Measurements from ENCODE around the gene PRRC2B. TPM values are rescaled to one million over a fixed set of nuclear protein-coding genes. Genes with fewer than 3 reads are reported as not detected.

Gene PRRC2B
- total RNA-seq, 1 experiment from 2014 or later = 137 TPM

- intact Hi-C loops (cut with micrococcal nuclease; ENCODE audit: unreplicated experiment) = no loop called here
- H3K4me1 Mint-ChIP-seq (ENCODE audit: low read depth, unreplicated experiment) = no peaks in the 10 kb centered on the region
- no peak for DNase-seq
- H3K27me3 Mint-ChIP-seq (ENCODE audit: unreplicated experiment) = no peaks in the 10 kb centered on the region
- peaks cover 31% of the 10 kb centered on the region for H3K36me3 Mint-ChIP-seq (ENCODE audit: insufficient read depth, unreplicated experiment)
- no peaks in the 10 kb centered on the region for H3K9me3 Mint-ChIP-seq (ENCODE audit: low read depth, unreplicated experiment)
- H3K4me3 Mint-ChIP-seq (ENCODE audit: low read depth, unreplicated experiment) = no peak overlapping the region
- CTCF ChIA-PET = no interaction called here
- TF ChIP-seq CTCF (IDR thresholded peaks at IDR 0.05; ENCODE audit: unreplicated experiment) = no peak
- BruUV-seq (replicated peaks) = no TSS peak
- no peak overlapping the region for H3K27ac Mint-ChIP-seq (ENCODE audit: unreplicated experiment)
Observed at GRCh38 chr9:131483319-131484050, 89.6 kb downstream of the PRRC2B start.

GRCh38 chr9:131484051-131484445, 90.2 kb downstream of the PRRC2B start:
- H3K4me1 Mint-ChIP-seq (ENCODE audit: low read depth, unreplicated experiment) = no peaks in the 10 kb centered on the region
- H3K27ac Mint-ChIP-seq (ENCODE audit: unreplicated experiment) = no peak overlapping the region
- H3K36me3 Mint-ChIP-seq (ENCODE audit: insufficient read depth, unreplicated experiment) = peaks cover 37% of the 10 kb centered on the region
- TF ChIP-seq CTCF (IDR thresholded peaks at IDR 0.05; ENCODE audit: unreplicated experiment) = no peak
- H3K27me3 Mint-ChIP-seq (ENCODE audit: unreplicated experiment) = no peaks in the 10 kb centered on the region
- no peak overlapping the region for H3K4me3 Mint-ChIP-seq (ENCODE audit: low read depth, unreplicated experiment)
- CTCF ChIA-PET = no interaction called here
- intact Hi-C loops (cut with micrococcal nuclease; ENCODE audit: unreplicated experiment) = no loop called here
- DNase-seq = no peak
- H3K9me3 Mint-ChIP-seq (ENCODE audit: low read depth, unreplicated experiment) = no peaks in the 10 kb centered on the region
- BruUV-seq (replicated peaks) = no TSS peak

GRCh38 chr9:131484560-131485185, 90.8 kb downstream of the PRRC2B start:
- H3K9me3 Mint-ChIP-seq (ENCODE audit: low read depth, unreplicated experiment) = no peaks in the 10 kb centered on the region
- H3K4me3 Mint-ChIP-seq (ENCODE audit: low read depth, unreplicated experiment) = no peak overlapping the region
- no peak for TF ChIP-seq CTCF (IDR thresholded peaks at IDR 0.05; ENCODE audit: unreplicated experiment)
- peaks cover 43% of the 10 kb centered on the region for H3K36me3 Mint-ChIP-seq (ENCODE audit: insufficient read depth, unreplicated experiment)
- no peak for DNase-seq
- BruUV-seq (replicated peaks) = no TSS peak
- no peak overlapping the region for H3K27ac Mint-ChIP-seq (ENCODE audit: unreplicated experiment)
- intact Hi-C loops (cut with micrococcal nuclease; ENCODE audit: unreplicated experiment) = no loop called here
- CTCF ChIA-PET = no interaction called here
- no peaks in the 10 kb centered on the region for H3K4me1 Mint-ChIP-seq (ENCODE audit: low read depth, unreplicated experiment)
- H3K27me3 Mint-ChIP-seq (ENCODE audit: unreplicated experiment) = no peaks in the 10 kb centered on the region

- no peaks in the 10 kb centered on the region for H3K9me3 Mint-ChIP-seq (ENCODE audit: low read depth, unreplicated experiment)
- DNase-seq = no peak
- intact Hi-C loops (cut with micrococcal nuclease; ENCODE audit: unreplicated experiment) = no loop called here
- no peaks in the 10 kb centered on the region for H3K27me3 Mint-ChIP-seq (ENCODE audit: unreplicated experiment)
- no peaks in the 10 kb centered on the region for H3K4me1 Mint-ChIP-seq (ENCODE audit: low read depth, unreplicated experiment)
- H3K4me3 Mint-ChIP-seq (ENCODE audit: low read depth, unreplicated experiment) = no peak overlapping the region
- CTCF ChIA-PET = no interaction called here
- no peak for TF ChIP-seq CTCF (IDR thresholded peaks at IDR 0.05; ENCODE audit: unreplicated experiment)
- H3K36me3 Mint-ChIP-seq (ENCODE audit: insufficient read depth, unreplicated experiment) = peaks cover 49% of the 10 kb centered on the region
- BruUV-seq (replicated peaks) = no TSS peak
- no peak overlapping the region for H3K27ac Mint-ChIP-seq (ENCODE audit: unreplicated experiment)
Observed at GRCh38 chr9:131485206-131485605, 91.3 kb downstream of the PRRC2B start.

Data from Calu3 (cell line).